ENCODE measurements around the gene CBARP.
"Not testable (repeated sequence)": the region's sequence is repeated elsewhere in the genome, so short reads cannot be mapped to it uniquely, and the experiment has no call there.

CBARP gene

DNA sequence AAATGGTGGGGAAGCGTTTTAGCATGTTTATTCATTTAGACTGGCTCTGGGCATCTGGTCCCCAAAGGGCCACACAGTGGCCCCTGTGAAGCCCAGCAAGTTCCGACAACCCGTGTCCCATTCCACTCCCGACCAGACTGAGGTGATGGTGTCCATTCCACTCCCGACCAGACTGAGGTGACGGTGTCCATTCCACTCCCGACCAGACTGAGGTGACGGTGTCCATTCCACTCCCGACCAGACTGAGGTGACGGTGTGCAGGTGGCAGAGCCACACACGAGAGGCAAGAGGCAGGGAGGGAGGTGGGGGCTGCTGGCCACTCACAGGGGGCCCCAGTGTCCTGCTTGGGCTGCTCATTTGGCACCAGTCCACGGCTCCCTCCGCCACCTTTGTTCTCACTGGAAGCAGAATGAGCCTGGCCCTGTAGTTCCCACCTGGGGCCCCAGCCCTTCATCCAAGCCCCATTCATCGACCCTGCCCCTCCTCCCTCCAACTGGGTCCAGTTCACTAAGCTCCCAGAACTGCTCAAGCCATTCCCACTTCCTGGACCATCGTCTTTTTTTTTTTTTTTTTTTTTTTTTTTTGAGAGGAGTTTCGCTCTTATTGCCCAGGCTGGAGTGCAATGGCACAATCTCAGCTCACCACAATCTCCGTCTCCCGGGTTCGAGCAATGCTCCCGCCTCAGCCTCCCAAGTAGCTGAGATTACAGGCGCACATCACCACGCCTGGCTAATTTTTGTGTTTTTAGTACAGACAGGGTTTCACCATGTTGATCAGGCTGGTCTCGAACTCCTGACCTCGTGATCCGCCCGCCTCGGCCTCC lies 8.7 kb upstream of the CBARP start:
- CTCF ChIA-PET = interaction anchor here (0.6 to 5.5 kb wide), 3 partner anchors 18 to 221 kb away, joined by 3 to 299 read pairs (median 3); partner anchors contain the start of gene CIRBP
- not testable (repeated sequence) for H3K4me1 ChIP-seq (ENCODE audit: control insufficient read depth, insufficient read depth, low read length); H3K4me3 ChIP-seq (ENCODE audit: low read depth, low read length); H3K9me3 ChIP-seq (ENCODE audit: control insufficient read depth, insufficient read depth, low read depth, low read length); H3K27ac ChIP-seq (ENCODE audit: extremely low read depth, low read depth, low read length)
- POLR2A ChIA-PET = interaction anchor here (0.6 to 7.7 kb wide), 3 partner anchors 20 to 575 kb away, joined by 8 to 231 read pairs (median 128); partner anchors contain the start of gene CIRBP
- peak; percentile 36 for TF ChIP-seq ZBTB8A (tag by site-specific recombination; IDR thresholded peaks at IDR 0.05)
- TF ChIP-seq KLF1 (tag by site-specific recombination; IDR thresholded peaks at IDR 0.05) = 0 out of 2 replicates have a peak, but pooled peaks have one; percentile 1
- peak; percentile 39; the same call in 1 of the 2 replicates for TF ChIP-seq ZBTB17 (tag by site-specific recombination; IDR thresholded peaks at IDR 0.05)
- peak; percentile 77; the same call in 1 of the 2 replicates for TF ChIP-seq ZBTB7A (tag by site-specific recombination; IDR thresholded peaks at IDR 0.05; ENCODE audit: low read depth)
- peak; percentile 51 for TF ChIP-seq CTCF (tag by site-specific recombination; IDR thresholded peaks at IDR 0.05)
- peak; percentile 89 for TF ChIP-seq BCL11A (tag by site-specific recombination; IDR thresholded peaks at IDR 0.05; ENCODE audit: low read depth)
- TF ChIP-seq, protein P1, sequence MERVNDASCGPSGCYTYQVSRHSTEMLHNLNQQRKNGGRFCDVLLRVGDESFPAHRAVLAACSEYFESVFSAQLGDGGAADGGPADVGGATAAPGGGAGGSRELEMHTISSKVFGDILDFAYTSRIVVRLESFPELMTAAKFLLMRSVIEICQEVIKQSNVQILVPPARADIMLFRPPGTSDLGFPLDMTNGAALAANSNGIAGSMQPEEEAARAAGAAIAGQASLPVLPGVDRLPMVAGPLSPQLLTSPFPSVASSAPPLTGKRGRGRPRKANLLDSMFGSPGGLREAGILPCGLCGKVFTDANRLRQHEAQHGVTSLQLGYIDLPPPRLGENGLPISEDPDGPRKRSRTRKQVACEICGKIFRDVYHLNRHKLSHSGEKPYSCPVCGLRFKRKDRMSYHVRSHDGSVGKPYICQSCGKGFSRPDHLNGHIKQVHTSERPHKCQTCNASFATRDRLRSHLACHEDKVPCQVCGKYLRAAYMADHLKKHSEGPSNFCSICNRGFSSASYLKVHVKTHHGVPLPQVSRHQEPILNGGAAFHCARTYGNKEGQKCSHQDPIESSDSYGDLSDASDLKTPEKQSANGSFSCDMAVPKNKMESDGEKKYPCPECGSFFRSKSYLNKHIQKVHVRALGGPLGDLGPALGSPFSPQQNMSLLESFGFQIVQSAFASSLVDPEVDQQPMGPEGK (tag by site-specific recombination; IDR thresholded peaks at IDR 0.05) = peak; percentile 87
- TF ChIP-seq, protein P2, sequence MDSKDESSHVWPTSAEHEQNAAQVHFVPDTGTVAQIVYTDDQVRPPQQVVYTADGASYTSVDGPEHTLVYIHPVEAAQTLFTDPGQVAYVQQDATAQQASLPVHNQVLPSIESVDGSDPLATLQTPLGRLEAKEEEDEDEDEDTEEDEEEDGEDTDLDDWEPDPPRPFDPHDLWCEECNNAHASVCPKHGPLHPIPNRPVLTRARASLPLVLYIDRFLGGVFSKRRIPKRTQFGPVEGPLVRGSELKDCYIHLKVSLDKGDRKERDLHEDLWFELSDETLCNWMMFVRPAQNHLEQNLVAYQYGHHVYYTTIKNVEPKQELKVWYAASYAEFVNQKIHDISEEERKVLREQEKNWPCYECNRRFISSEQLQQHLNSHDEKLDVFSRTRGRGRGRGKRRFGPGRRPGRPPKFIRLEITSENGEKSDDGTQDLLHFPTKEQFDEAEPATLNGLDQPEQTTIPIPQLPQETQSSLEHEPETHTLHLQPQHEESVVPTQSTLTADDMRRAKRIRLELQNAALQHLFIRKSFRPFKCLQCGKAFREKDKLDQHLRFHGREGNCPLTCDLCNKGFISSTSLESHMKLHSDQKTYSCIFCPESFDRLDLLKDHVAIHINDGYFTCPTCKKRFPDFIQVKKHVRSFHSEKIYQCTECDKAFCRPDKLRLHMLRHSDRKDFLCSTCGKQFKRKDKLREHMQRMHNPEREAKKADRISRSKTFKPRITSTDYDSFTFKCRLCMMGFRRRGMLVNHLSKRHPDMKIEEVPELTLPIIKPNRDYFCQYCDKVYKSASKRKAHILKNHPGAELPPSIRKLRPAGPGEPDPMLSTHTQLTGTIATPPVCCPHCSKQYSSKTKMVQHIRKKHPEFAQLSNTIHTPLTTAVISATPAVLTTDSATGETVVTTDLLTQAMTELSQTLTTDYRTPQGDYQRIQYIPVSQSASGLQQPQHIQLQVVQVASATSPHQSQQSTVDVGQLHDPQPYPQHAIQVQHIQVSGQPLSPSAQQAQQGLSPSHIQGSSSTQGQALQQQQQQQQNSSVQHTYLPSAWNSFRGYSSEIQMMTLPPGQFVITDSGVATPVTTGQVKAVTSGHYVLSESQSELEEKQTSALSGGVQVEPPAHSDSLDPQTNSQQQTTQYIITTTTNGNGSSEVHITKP (tag by site-specific recombination; IDR thresholded peaks at IDR 0.05) = 0 out of 2 replicates have a peak, but pooled peaks have one; percentile 29
- TF ChIP-seq GLIS2 (tag by site-specific recombination; IDR thresholded peaks at IDR 0.05) = peak; percentile 52; the same call in 1 of the 2 replicates
- TF ChIP-seq BCL11B (tag by site-specific recombination; IDR thresholded peaks at IDR 0.05; ENCODE audit: low read depth) = 0 out of 2 replicates have a peak, but pooled peaks have one; percentile 44
- TF ChIP-seq, protein P3, sequence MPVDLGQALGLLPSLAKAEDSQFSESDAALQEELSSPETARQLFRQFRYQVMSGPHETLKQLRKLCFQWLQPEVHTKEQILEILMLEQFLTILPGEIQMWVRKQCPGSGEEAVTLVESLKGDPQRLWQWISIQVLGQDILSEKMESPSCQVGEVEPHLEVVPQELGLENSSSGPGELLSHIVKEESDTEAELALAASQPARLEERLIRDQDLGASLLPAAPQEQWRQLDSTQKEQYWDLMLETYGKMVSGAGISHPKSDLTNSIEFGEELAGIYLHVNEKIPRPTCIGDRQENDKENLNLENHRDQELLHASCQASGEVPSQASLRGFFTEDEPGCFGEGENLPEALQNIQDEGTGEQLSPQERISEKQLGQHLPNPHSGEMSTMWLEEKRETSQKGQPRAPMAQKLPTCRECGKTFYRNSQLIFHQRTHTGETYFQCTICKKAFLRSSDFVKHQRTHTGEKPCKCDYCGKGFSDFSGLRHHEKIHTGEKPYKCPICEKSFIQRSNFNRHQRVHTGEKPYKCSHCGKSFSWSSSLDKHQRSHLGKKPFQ (tag by site-specific recombination; IDR thresholded peaks at IDR 0.05) = peak; percentile 67; the same call in 1 of the 2 replicates
- peak; percentile 20; the same call in 1 of the 2 replicates for TF ChIP-seq KLF8 (tag by site-specific recombination; IDR thresholded peaks at IDR 0.05)
- TF ChIP-seq ZNF600 (tag by site-specific recombination; IDR thresholded peaks at IDR 0.05) = peak; percentile 92
- TF ChIP-seq ZNF362 (tag by site-specific recombination; IDR thresholded peaks at IDR 0.05) = peak; percentile 93
- H3K36me3 ChIP-seq (ENCODE audit: control insufficient read depth in 2 of 2, insufficient read depth in 1 of 2, low read length in 2 of 2) = peaks cover 0 to 16% of the 10 kb centered on the region in 2 experiments; a peak in 1 of 3 replicates

Data from HEK293 (cell line).